ENCODE results near the gene FMC1.
"Not testable (repeated sequence)": the region's sequence is repeated elsewhere in the genome, so short reads cannot be mapped to it uniquely, and the experiment has no call there.

The FMC1 gene

DNA sequence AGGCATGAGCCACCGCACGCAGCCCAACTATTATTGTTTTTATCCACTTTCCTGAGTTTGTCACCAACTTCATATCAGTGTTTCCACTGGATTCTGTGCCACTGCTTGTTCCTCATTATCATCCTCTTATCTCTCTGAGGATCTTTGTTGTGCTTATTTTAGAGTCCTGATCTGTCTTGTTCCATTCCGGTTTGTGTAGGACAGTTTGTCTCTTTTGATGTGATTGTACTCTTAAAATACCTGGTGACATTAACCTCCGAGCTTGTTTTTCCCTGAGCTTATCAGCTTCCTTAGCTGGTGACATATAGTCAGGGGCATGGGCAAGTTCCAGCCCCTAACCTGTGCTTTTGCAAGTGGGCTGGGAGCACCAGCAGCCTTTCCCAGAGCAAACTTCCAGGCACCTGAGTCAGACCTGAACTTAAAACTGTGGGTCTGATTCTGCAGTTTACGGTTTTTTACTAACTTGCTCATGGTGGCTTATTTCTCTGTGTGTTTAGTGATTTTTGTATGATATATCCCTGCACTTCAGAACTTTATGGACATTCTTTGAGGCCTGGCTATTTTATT is 23.1 kb upstream of the FMC1 start:
- TF ChIP-seq EZH2phosphoT487 (IDR thresholded peaks at IDR 0.05; ENCODE audit: low read length), result no peak
- TF ChIP-seq EZH2 (optimal IDR thresholded peaks at IDR 0.05; ENCODE audit: low read depth, low read length), result no peak
- TF ChIP-seq, protein P1, sequence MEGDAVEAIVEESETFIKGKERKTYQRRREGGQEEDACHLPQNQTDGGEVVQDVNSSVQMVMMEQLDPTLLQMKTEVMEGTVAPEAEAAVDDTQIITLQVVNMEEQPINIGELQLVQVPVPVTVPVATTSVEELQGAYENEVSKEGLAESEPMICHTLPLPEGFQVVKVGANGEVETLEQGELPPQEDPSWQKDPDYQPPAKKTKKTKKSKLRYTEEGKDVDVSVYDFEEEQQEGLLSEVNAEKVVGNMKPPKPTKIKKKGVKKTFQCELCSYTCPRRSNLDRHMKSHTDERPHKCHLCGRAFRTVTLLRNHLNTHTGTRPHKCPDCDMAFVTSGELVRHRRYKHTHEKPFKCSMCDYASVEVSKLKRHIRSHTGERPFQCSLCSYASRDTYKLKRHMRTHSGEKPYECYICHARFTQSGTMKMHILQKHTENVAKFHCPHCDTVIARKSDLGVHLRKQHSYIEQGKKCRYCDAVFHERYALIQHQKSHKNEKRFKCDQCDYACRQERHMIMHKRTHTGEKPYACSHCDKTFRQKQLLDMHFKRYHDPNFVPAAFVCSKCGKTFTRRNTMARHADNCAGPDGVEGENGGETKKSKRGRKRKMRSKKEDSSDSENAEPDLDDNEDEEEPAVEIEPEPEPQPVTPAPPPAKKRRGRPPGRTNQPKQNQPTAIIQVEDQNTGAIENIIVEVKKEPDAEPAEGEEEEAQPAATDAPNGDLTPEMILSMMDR (IDR thresholded peaks at IDR 0.05; ENCODE audit: low read length), result no peak
- H3K9me3 ChIP-seq (replicated peaks; ENCODE audit: insufficient read depth, low read length), result no peaks in the 10 kb centered on the region
- H3K9ac ChIP-seq (ENCODE audit: low read length), result no peak overlapping the region
- H2AFZ ChIP-seq (ENCODE audit: low read length), result no peak overlapping the region
- H3K4me1 ChIP-seq (ENCODE audit: low read length), result no peaks in the 10 kb centered on the region
- H3K79me2 ChIP-seq (ENCODE audit: low read length), result no peaks in the 10 kb centered on the region
- H3F3A ChIP-seq (ENCODE audit: insufficient read depth, low read length), result no peaks in the 10 kb centered on the region
- H3K36me3 ChIP-seq (replicated peaks; ENCODE audit: insufficient read depth, low read length), result no peaks in the 10 kb centered on the region
- no peak overlapping the region for H3K4me2 ChIP-seq (ENCODE audit: low read depth, low read length)
- H3K4me3 ChIP-seq (ENCODE audit: low read length), result no peak overlapping the region
- H3K27me3 ChIP-seq (replicated peaks; ENCODE audit: insufficient read depth, low read length), result no peaks in the 10 kb centered on the region
- no peaks in the 10 kb centered on the region for H4K20me1 ChIP-seq (ENCODE audit: insufficient read depth, low read length)
- no peak for DNase-seq
- H3K27ac ChIP-seq (ENCODE audit: low read length), result no peak overlapping the region
- H3K9me2 ChIP-seq (replicated peaks; ENCODE audit: insufficient read depth, low read length), result no peaks in the 10 kb centered on the region

DNA sequence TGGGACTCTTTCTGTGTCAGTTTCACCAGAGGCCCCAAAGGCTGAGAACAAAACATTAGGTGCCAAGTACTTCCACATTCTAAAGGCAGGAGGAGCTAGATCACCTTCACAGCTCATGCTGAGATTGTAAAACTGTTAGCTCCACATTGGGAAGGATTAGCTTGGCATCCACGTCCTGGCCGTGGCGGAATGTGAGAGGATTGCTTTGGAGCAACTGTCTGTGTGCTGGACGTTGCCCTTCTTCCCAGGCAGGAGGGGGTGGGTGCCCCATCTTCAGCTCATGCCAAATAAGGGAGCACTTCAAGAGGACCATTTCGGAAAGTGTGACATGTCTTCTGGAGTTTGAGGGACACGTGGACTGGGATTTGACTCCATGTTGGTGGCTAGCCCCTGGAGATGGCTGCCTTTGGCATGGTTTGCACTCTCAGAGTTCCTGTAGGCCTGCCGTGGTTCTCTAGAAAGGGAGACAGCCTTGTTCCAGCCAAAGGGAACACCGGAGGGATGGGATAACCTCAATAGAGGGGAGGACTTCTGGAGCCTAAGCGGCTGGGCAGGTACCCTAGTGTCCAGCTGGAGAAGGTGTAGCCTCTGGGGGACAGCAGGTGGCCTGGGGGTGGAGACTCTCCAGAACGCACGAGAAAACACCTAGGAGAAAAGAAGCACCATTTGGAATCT is 19.9 kb upstream of the FMC1 start:
- Histone ChIP-seq H2AFZ (ENCODE audit: low read length) (no peak overlapping the region), H3K4me2 (ENCODE audit: low read depth, low read length) (no peak overlapping the region)

DNA sequence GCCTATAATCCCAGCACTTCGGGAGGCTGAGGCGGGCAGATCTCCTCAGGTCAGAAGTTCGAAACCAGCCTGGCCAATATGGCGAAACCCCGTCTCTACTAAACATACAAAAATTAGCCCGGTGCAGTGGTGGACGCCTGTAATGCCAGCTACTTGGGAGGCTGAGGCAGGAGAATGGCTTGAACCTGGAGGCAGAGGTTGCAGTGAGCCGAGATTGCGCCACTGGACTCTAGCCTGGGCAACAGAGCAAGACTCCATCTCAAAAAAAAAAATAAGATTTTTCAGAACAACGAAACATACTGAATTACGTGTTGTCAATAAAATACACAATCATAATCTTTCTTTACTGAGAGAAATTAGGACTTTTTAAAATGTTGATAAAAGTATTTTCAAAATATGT is 16.4 kb upstream of the FMC1 start:
- H3K27ac ChIP-seq (ENCODE audit: low read length); H3K27me3 ChIP-seq (replicated peaks; ENCODE audit: insufficient read depth, low read length); H3K9me3 ChIP-seq (replicated peaks; ENCODE audit: insufficient read depth, low read length); H3K4me3 ChIP-seq (ENCODE audit: low read length); H3K4me1 ChIP-seq (ENCODE audit: low read length); H3K9me2 ChIP-seq (replicated peaks; ENCODE audit: insufficient read depth, low read length); H3K4me2 ChIP-seq (ENCODE audit: low read depth, low read length); H2AFZ ChIP-seq (ENCODE audit: low read length); H3K36me3 ChIP-seq (replicated peaks; ENCODE audit: insufficient read depth, low read length); H3K79me2 ChIP-seq (ENCODE audit: low read length); H3F3A ChIP-seq (ENCODE audit: insufficient read depth, low read length); H3K9ac ChIP-seq (ENCODE audit: low read length); DNase-seq; H4K20me1 ChIP-seq (ENCODE audit: insufficient read depth, low read length): not testable (repeated sequence)

More for the DNA sequence above, 19.9 kb upstream of the FMC1 start:
- TF ChIP-seq EZH2 (optimal IDR thresholded peaks at IDR 0.05; ENCODE audit: low read depth, low read length), result no peak
- TF ChIP-seq EZH2phosphoT487 (IDR thresholded peaks at IDR 0.05; ENCODE audit: low read length), result no peak
- TF ChIP-seq, protein P1 (IDR thresholded peaks at IDR 0.05; ENCODE audit: low read length), result peak; percentile 31
- no peaks in the 10 kb centered on the region for H3K9me2 ChIP-seq (replicated peaks; ENCODE audit: insufficient read depth, low read length)
- H3K4me1 ChIP-seq (ENCODE audit: low read length), result no peaks in the 10 kb centered on the region
- H3F3A ChIP-seq (ENCODE audit: insufficient read depth, low read length), result no peaks in the 10 kb centered on the region
- no peaks in the 10 kb centered on the region for H4K20me1 ChIP-seq (ENCODE audit: insufficient read depth, low read length)
- H3K27ac ChIP-seq (ENCODE audit: low read length), result no peak overlapping the region
- no peaks in the 10 kb centered on the region for H3K36me3 ChIP-seq (replicated peaks; ENCODE audit: insufficient read depth, low read length)
- H3K9ac ChIP-seq (ENCODE audit: low read length), result no peak overlapping the region
- H3K79me2 ChIP-seq (ENCODE audit: low read length), result no peaks in the 10 kb centered on the region
- H3K9me3 ChIP-seq (replicated peaks; ENCODE audit: insufficient read depth, low read length), result no peaks in the 10 kb centered on the region
- no peak for DNase-seq
- no peak overlapping the region for H3K4me3 ChIP-seq (ENCODE audit: low read length)
- H3K27me3 ChIP-seq (replicated peaks; ENCODE audit: insufficient read depth, low read length), result no peaks in the 10 kb centered on the region

DNA sequence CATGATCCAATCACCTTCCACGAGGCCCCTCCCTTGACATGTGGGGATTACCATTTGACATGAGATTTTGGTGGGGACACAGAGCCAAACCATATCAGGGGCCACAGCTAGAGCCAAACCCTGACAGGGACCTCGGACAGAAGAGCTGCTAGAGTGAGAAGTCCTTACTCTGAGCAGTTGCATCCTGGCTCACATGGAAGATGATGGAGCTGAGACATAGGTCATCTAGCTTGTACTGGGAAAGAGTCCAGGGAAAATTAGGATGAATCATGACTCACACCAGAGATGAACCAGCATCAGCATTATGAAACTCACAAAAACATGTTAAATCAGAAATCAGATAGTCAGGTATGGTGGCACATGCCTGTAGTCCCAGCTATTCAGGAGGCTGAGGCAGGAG is 12.8 kb upstream of the FMC1 start:
- Histone ChIP-seq H3K4me3 (ENCODE audit: low read length) (no peak overlapping the region), H3K9me2 (replicated peaks; ENCODE audit: insufficient read depth, low read length) (no peaks in the 10 kb centered on the region), H3F3A (ENCODE audit: insufficient read depth, low read length) (no peaks in the 10 kb centered on the region), H3K9ac (ENCODE audit: low read length) (no peak overlapping the region), H3K4me1 (ENCODE audit: low read length) (no peaks in the 10 kb centered on the region), H3K27ac (ENCODE audit: low read length) (no peak overlapping the region), H3K27me3 (replicated peaks; ENCODE audit: insufficient read depth, low read length) (no peaks in the 10 kb centered on the region), H3K36me3 (replicated peaks; ENCODE audit: insufficient read depth, low read length) (no peaks in the 10 kb centered on the region), H4K20me1 (ENCODE audit: insufficient read depth, low read length) (no peaks in the 10 kb centered on the region), H2AFZ (ENCODE audit: low read length) (no peak overlapping the region), H3K9me3 (replicated peaks; ENCODE audit: insufficient read depth, low read length) (no peaks in the 10 kb centered on the region), H3K79me2 (ENCODE audit: low read length) (no peaks in the 10 kb centered on the region), H3K4me2 (ENCODE audit: low read depth, low read length) (no peak overlapping the region)
- no peak for DNase-seq
- TF ChIP-seq EZH2 (optimal IDR thresholded peaks at IDR 0.05; ENCODE audit: low read depth, low read length), result no peak
- no peak for TF ChIP-seq EZH2phosphoT487 (IDR thresholded peaks at IDR 0.05; ENCODE audit: low read length)
- TF ChIP-seq, protein P1 (IDR thresholded peaks at IDR 0.05; ENCODE audit: low read length), result no peak

All from MM.1S (cell line).